ENCODE data around the gene NPBWR2. TPM values are rescaled to one million over a fixed set of nuclear protein-coding genes. Genes with fewer than 3 reads are reported as not detected.

The NPBWR2 gene
- total RNA-seq, 1 experiment from 2014 or later, result not detected

DNA sequence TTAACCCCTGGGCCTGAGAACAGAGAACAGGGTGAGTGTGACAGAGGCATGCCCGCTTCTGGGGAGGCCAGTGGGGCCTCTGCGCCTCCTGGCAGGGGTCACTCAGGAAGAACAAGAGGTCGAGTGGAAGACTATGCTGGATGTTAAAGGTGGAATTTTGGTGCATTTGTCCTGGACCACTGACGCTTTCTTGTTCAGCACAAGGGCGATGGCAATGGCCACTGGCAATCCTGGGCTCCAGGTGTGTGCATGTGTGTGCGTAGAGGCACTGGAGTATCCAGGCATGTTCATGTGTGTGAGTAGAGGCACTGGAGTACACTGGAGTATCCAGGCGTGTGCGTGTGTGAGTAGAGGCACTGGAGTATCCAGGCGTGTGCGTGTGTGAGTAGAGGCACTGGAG, 23.5 kb upstream of the NPBWR2 start:
- H3K9ac ChIP-seq (ENCODE audit: low read length), result no peak overlapping the region
- TF ChIP-seq, protein P1, sequence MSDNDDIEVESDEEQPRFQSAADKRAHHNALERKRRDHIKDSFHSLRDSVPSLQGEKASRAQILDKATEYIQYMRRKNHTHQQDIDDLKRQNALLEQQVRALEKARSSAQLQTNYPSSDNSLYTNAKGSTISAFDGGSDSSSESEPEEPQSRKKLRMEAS (IDR thresholded peaks at IDR 0.05), result no peak
- TF ChIP-seq ELF1 (IDR thresholded peaks at IDR 0.05; ENCODE audit: borderline replicate concordance, low read depth) (no peak), RAD21 (IDR thresholded peaks at IDR 0.05; ENCODE audit: low read depth) (no peak), SP1 (IDR thresholded peaks at IDR 0.05; ENCODE audit: low read depth) (no peak), YY1 (IDR thresholded peaks at IDR 0.05; ENCODE audit: extremely low read depth, insufficient replicate concordance, low read depth, low read length) (no peak)
- no peak for ATAC-seq
- H4K20me1 ChIP-seq (ENCODE audit: insufficient read depth), result no peaks in the 10 kb centered on the region
- H3K9me3 ChIP-seq (ENCODE audit: control insufficient read depth in 1 of 2, insufficient read depth in 1 of 2, low read depth in 1 of 2, low read length in 2 of 2), result no peaks in the 10 kb centered on the region
- ChIA-PET POLR2A (no interaction called here), CTCF (no interaction called here), RAD21 (ENCODE audit: low non-redundant PET in 1 of 2, low total read pairs in 2 of 2, uncharacterized antibody in 2 of 2, unreplicated experiment in 2 of 2) (no interaction called here)
- H3K9me2 ChIP-seq (ENCODE audit: insufficient read depth), result no peaks in the 10 kb centered on the region
- BruUV-seq (replicated peaks), result no TSS peak
- H3K79me2 ChIP-seq (ENCODE audit: insufficient read depth, low read length), result no peaks in the 10 kb centered on the region
- no peaks in the 10 kb centered on the region for H3K36me3 ChIP-seq (ENCODE audit: control insufficient read depth in 1 of 2, insufficient read depth in 2 of 2, low read length in 2 of 2)
- H3K4me1 ChIP-seq (ENCODE audit: control insufficient read depth in 1 of 2, insufficient read depth in 2 of 2, low read length in 2 of 2), result no peaks in the 10 kb centered on the region
- H3K4me2 ChIP-seq (ENCODE audit: low read length), result no peak overlapping the region
- intact Hi-C loops (cut with micrococcal nuclease), result no loop called here
- no peak overlapping the region for H3K4me3 ChIP-seq (replicated peaks in 1 of 2; ENCODE audit: low read depth in 1 of 2, low read length in 2 of 2)
- no peak overlapping the region for H2AFZ ChIP-seq (ENCODE audit: low read depth, low read length, poor library complexity, severe bottlenecking)
- H3K27ac ChIP-seq (ENCODE audit: low read depth, low read length), result no peak overlapping the region
- DNase-seq (ENCODE audit: low read depth, low spot score), result no peak
- no peaks in the 10 kb centered on the region for H3K27me3 ChIP-seq (ENCODE audit: insufficient read depth, low read length)

DNA sequence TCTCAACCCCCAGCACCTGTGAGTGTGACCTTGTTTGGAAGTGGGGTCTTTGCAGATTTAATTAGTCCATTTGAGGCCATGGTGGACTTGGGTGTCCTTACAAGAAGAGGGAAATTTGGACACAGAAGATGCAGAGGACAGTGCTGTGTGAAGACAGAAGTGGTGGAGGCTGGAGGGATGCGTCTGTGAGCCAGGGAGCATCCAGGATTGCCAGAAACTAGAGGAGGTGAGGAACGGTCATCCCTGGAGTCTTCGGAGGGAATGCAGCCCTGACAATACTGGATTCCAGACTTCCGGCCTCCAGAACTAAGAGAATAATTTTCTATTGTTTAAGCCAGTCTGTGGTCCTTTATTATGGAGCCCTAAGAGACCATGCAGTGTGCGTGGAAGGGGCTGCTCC, 22.9 kb upstream of the NPBWR2 start:
- no TSS peak for BruUV-seq (replicated peaks)
- ChIA-PET RAD21 (ENCODE audit: low non-redundant PET in 1 of 2, low total read pairs in 2 of 2, uncharacterized antibody in 2 of 2, unreplicated experiment in 2 of 2) (no interaction called here), POLR2A (no interaction called here), CTCF (no interaction called here)
- Histone ChIP-seq H3K27me3 (ENCODE audit: insufficient read depth, low read length) (no peaks in the 10 kb centered on the region), H2AFZ (ENCODE audit: low read depth, low read length, poor library complexity, severe bottlenecking) (no peak overlapping the region), H3K9me3 (ENCODE audit: control insufficient read depth in 1 of 2, insufficient read depth in 1 of 2, low read depth in 1 of 2, low read length in 2 of 2) (no peaks in the 10 kb centered on the region), H3K79me2 (ENCODE audit: insufficient read depth, low read length) (no peaks in the 10 kb centered on the region), H3K4me1 (ENCODE audit: control insufficient read depth in 1 of 2, insufficient read depth in 2 of 2, low read length in 2 of 2) (no peaks in the 10 kb centered on the region), H3K4me2 (ENCODE audit: low read length) (no peak overlapping the region), H4K20me1 (ENCODE audit: insufficient read depth) (no peaks in the 10 kb centered on the region), H3K9ac (ENCODE audit: low read length) (no peak overlapping the region), H3K4me3 (replicated peaks in 1 of 2; ENCODE audit: low read depth in 1 of 2, low read length in 2 of 2) (no peak overlapping the region), H3K36me3 (ENCODE audit: control insufficient read depth in 1 of 2, insufficient read depth in 2 of 2, low read length in 2 of 2) (no peaks in the 10 kb centered on the region), H3K27ac (ENCODE audit: low read depth, low read length) (no peak overlapping the region), H3K9me2 (ENCODE audit: insufficient read depth) (no peaks in the 10 kb centered on the region)
- no peak for TF ChIP-seq EGR1 (IDR thresholded peaks at IDR 0.05; ENCODE audit: low read depth)
- ATAC-seq (no peak), DNase-seq (ENCODE audit: low read depth, low spot score) (no peak)
- intact Hi-C loops (cut with micrococcal nuclease), result no loop called here
